Globus pallidus (tissue), 1 donor: Measurements from ENCODE around the gene RFTN1.
"Not testable (repeated sequence)": the region's sequence is repeated elsewhere in the genome, so short reads cannot be mapped to it uniquely, and the experiment has no call there.

Experiments used
- DNase-seq: peaks from one replicate; pipeline ENCODE4 v3.0.0-alpha.2; 2015; ENCODE audit warnings: low spot score

RFTN1 gene

DNA sequence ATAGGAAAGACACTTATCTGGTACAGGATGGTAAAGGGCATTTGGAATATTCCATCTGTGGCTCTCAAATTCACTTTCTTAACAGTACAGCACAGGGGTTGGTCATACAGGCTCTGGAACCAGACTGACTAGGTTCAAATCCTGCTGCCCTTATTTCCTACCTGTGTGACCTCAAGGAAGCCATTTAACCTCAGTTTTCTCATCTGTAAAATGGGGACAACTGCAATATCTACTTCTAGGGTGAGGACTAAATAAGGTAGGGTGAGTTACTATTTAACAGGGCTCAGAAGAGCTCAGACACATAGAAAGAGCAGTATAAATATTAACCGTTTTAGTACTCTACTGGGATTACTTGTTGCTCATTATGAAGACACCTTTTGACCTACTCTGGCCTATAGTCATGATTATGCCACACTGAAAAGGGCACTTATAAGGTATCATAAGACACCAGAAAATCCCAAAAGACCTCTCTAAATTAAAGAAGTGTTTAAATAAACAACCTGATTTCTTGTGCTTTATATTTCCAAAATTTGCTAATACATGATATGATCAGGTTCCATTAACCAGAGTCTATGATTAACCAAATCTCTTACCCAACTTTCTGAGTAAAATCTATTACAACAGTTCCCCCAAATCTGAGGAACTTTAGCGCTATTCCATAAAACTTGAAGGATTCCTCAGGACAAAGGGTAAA, 6.5 kb downstream of the RFTN1 start:
- no peak for DNase-seq

DNA sequence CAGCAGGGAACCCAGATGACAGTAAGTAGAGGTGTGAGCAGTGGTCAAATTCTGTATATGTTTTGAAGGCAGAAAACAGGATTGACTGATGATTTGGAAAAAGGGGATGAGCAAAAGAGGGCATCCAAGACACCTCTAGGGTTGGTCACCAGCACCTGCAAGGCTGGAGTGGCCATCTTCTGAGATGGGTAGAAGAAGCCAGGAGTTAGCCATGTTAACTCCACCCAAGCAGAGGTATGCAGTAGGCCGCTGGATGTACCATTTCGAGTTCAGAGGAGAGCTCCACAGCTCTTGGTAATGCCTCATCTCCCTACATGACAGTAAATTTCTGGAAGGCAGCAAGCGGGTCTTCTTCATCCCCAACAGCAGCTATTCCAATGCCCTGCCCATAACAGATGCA, 7.0 kb downstream of the RFTN1 start:
- no peak for DNase-seq

DNA sequence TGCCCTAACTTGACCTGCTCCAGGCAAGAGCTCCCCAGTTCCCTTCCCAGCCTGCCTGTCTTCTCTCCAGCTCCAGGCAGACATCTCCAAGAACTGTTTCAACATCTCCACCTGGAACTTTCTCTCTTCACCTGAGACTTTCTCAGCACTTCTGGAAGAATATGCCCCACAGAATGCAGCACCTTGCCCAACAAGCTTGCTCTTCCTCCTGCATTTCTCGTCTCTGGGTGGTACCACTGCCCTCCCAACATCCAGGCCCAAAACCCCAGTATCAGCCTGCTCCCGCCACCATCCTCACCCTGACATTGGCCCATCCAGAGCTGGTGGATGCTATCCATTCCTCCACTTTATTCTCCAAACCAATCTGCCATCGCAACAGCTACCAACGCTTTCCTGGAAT, 8.8 kb downstream of the RFTN1 start:
- no peak for DNase-seq

DNA sequence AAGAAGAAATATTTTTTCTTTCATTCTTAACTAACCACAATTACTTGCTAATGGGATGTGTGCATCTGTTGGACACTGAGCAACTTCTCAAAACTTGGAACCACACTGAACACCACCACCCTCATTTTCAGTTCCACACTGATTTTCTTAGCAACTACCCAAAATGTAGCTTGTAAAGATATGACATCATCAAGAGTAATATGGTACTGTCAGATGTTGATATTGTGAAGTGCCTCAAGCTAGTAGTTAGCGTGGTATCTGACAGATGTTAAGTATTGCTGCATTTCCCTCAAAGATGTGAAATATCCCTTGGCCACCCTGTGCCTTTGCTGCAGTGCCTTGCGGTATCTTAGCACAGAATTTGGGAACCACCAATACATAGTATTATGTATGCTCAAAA, 9.3 kb downstream of the RFTN1 start:
- DNase-seq: no peak

DNA sequence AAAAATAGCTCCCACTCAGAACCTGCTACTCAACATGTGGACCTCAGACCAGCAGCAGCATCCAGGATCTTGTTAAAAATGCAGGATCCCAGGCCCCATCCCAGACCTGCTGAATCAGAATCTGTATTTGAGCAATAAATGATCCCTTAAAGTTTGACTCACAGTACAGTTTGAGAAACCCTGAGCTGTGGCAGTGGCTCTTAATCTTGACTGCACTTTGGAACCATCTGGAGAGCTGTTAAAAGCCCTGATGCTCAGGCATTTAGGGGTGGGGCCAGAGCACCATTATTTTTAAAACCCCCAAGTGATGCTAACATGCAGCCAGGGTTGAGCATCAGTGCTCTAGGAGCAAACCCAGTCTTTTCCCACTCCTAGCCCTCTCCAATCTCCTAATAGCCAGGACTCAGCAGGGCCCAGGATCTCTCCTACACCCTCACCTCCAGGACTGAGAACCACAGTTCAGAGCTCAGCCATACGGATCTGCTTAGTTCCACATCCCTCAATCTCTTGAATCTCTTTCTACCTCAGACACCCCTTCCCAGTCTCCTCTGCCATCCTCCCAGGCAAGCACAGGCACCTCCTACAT, 10.2 kb downstream of the RFTN1 start:
- DNase-seq: no peak

DNA sequence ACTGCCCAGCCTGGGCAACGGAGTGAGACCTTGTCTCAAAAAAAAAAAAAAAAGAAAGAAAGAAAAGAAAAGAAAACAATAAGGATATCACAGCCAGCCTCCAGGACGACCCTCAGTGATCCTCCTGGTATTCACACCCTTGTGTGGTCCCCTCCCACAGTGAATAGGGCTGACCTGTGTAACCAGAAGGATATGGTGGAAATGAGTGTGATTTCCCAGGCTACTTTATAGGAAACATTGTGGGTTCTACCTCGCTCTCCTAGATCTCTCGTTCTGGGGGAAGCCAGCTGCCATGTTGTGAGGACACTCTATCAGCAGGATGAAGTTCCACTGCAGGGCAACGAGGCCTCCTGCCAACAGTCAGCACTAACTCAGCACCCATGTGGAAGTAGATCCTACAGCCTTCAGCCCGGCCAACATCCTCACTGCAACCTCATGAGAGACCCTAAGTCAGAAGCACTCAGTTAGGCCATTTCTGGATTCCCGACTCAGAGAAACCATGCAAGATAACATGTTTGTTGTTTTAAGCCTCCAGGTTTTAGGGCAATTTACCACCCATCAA, 11.1 kb downstream of the RFTN1 start:
- DNase-seq: no peak

DNA sequence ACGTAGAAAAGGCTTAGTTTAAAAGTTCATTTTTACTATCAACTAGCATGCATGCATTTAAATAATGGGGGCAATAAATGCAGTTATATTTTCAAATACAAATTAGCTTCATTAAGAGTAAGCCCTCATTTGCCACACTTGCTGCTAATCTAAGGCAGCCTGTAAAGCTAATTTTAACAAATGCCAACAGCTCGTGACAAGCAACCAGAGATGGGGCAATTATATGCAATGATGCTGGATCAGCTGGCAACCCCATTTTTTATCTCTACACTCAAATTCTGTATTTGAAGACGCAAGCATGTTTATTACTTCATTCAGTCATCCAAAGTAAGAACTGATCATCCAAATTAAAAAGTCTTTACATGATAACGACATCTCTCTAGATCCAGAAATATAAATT, 12.1 kb downstream of the RFTN1 start:
- no peak for DNase-seq

DNA sequence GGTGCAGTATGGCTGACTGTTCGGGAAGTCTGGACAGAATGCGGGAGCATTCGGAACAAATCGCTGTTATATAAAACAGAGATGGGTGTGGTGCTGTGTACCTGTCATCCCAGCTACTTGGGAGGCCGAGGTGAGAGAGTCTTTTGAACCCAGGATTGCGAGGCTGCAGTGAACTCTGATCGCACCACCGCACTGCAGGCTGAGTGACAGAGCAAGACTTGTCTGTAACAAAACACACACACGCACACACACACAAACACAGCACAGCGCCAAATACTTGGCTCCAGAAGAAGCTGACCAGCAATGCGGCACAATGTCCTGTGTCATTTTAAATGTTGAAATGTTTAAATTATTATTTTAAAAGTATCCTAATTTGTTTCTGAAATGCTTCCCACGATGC, 12.6 kb downstream of the RFTN1 start:
- no peak for DNase-seq

DNA sequence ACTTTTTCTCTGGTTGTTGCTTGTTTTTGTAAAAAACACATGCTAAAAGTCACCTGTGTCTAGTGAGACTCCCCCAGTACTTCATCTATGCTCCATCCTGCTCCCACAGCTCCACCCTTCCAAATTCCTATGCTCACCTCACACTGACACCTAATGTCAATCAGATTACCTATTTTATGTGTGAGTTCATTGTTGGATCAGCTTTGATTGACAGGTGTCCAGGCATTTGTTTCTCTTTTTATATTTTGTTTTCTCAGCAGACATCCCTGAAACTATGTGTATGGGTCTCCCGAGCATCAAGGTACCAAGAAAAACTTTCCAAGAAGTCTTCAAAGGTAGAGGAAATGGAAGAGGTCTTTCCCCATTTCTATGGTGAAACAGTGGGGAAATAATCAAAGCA, 13.4 kb downstream of the RFTN1 start:
- DNase-seq: no peak

DNA sequence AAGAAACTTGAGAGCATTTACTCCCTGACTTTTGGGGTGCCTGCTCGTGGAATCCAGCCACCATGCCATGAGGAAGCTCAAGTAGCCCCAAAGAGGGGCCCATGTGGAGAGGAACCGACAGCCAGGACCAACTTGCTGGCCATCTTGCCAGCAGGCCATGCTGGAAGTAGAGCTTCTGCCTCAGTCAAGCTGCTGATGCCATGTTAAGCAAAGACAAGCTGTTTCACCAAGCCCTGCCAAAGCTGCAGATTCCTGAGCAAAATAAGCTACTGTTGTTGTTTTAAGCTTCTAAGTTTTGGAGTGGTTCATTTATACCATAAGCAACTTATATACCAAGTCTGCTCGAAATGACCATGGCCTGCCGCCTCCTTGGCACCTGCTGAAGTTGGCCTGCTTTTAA, 14.1 kb downstream of the RFTN1 start:
- DNase-seq: no peak

DNA sequence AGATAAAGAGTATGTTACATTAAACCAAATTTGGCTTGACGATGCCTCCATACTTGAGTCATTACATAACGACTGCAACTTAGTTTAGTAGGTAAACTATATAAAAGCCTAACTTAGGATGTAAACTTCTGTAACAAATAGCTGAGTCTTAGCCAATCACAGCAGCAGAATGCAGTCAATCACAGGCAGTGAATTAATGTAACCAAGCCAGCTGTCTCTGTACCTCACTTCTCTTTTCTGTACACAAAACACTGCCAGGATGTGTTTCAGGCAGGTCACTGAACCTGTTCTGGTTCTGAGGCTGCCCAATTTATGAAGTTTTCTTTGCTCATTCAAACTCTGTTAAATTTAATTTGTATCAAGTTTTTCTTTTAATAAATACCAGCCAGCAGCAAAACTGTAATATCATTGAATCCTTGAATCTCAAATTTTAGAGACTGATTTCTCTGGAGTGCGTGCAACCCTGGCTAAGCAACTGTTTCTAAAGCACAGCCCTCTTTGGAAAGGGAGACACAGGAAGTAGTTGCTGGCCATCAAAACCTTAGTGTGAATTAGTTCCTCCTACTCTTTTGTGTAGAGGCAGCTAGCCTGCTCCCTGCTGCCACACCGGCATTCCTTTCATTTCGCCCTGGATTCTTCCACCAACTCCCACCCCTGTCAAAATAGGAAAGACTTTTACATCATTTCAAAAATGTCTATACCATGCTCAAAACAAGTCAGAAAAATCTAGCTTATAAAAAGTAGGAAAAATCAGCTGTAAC, 15.2 kb downstream of the RFTN1 start:
- no peak for DNase-seq

DNA sequence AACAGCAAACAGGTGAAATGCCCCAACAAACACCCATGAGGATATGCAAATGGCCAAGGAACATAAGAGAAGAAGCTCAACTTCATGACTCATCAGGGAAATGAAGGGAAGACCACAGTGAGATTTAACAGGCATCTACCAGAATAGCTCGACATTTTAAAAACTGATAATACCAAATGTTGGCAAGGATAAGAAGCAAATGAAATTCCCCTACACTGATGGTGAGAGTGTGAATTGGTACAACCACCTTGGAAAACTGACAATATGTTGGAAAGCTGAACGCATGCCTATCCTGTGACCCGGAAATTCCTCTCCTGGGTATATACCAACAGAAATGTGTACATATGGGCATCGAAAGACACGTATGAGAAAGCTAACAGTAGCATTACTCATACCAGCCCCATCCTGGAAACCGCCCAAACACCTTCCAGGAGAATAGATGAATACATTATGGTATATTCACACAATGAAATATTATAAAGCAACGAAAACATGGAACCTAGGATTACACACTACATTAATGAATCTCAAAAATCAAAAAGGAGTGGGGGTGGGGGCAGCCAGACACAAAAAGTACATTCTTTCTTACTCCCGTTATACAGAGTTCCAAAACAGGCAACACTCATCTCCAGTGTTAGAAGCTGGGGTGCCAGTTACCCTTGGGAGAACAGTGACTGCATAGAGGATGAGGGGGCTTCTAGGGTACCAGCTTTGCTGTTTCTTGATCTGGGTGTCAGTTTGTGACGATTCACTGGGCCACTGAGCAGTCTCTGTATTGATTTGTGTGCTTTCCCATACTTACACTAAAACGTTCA, 16.9 kb downstream of the RFTN1 start:
- DNase-seq: no peak

DNA sequence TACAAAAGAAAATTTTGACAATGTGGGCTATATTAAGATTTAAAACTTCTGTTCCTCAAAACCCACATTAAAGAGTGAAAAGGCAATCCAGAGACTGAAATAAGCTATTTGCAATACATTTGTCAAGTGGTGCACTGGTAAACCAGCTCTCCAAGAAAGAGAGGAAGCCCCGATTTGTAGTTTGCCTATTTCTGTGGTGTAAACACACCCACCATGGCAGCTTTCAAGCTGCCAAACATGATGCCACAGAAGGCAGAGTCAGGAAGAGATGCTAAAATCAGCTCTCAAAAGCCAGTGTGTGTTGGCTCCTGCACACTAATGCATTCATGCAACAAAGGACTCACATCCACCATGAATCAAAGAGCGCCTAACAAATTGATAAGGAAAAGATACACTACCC, 17.5 kb downstream of the RFTN1 start:
- DNase-seq: no peak

DNA sequence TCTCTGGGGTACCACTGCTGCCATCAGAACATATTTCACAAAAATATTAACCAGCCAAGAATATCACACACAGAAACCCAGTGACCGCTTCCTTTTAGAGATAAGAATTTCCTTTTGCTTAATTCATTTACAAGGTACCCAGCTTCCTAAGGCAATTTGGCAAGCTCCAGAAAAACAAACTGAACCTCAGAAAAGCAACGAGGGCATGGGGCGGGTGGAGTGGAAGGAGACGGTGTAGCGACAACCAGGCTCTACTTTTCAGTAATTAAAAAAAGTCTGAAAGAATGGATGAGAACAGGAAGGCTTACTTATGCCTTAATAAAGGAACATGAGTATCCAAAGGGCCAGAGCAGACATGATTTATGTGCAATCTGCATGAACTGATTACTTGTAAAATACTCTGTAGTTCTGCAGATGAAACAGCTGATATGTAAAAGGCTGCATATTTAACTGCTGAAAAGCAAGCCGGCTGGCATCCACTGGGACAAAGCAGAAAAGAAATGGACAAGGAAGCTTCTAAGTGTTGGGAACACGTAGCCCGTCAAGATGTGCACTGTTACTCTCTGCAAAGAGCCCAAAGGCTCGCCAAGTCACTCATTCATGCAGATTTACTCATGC, 18.6 kb downstream of the RFTN1 start:
- no peak for DNase-seq

DNA sequence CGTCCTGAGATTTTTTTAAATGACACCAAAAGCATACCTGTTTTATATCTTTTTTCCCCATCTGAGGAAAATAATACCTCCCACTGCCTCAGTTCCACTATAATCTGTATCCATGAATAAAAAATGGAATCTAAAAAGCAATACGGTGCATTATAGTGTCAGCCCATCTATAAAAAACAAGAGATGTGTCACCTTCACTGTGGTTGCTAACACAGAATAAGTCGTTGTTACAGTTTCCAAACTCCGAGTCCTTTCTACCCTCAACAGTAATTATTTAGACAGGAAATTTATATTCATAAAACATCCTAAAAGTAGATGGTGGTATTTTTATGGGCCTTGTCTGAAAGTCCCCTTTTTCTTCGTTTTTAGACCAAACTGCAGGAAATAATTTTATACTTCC, 19.4 kb downstream of the RFTN1 start:
- DNase-seq: no peak

DNA sequence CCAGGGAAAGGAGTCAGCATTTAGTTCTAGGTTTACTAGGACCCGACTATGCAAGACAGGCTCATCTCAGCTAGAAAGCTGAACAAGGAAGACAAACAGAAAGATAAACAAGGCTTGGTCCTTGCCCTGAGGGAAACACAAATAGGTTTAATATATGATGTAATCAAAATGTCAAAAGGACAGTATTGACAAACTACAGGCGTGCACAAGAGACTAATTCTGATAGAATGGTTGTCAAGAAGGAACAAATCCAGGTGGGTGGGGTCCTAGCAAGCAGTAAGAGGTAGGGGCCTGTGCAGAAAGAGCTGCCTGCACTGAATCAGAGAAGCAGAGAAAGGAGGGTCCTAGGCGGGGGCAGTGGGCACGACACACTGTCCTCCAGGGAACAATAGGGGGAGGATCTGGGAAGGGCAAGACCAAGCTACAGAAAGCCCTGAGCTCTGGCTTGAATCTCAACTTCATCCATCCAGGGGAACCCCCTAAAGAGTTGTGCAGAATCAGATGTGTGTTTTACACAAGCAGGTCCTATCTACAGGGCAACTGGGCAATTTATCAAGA, 23.4 kb downstream of the RFTN1 start:
- DNase-seq: no peak

DNA sequence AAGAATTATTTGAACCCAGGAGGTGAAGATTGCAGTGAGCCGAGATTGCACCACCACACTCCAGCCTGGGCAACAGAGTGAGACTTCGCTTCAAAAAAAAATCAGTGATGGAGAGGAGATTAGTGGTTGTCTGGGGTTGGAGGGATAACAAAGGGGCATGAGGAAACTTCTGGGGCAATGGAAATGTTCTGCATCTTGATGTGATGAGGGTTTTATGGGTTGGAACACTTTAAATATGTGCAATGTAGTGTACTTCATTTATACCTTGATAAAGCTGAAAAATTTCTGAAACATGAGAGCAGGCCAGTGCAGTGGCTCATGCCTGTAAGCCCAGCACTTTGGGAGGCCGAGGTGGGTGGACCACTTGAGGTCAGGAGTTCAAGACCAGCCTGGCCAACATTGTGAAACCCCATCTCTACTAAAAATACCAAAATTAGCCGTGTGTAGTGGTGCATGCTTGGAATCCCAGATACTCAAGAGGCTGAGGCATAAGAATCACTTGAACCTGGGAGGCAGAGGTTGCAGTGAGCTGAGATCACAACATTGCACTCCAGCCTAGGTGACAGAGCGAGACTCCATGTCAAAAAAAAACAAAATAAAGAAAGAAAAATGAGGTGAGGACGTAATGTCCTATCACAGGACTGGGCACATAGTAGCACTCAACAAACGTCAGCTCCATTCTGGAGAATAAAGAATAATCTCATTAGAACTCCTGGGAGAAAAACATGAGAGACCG, 24.0 kb downstream of the RFTN1 start:
- not testable (repeated sequence) for DNase-seq

DNA sequence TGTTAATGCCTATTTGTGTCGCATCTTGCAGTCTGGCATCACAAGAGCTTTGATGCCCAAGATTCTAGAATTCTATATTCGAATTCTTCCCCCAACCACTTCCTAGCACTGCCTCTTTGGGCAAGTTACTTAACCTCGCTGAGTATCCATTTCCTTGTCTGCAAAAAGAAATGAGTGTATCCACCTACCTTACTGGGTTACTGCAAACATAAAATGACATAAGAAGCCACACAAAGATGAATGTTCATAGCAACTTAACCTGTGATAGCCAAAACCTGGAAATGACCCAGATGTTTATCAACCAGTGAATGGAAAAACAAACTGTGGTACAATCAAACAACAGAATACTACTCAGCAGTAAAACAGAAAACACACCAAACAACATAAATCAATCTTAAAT, 24.9 kb downstream of the RFTN1 start:
- no peak for DNase-seq

DNA sequence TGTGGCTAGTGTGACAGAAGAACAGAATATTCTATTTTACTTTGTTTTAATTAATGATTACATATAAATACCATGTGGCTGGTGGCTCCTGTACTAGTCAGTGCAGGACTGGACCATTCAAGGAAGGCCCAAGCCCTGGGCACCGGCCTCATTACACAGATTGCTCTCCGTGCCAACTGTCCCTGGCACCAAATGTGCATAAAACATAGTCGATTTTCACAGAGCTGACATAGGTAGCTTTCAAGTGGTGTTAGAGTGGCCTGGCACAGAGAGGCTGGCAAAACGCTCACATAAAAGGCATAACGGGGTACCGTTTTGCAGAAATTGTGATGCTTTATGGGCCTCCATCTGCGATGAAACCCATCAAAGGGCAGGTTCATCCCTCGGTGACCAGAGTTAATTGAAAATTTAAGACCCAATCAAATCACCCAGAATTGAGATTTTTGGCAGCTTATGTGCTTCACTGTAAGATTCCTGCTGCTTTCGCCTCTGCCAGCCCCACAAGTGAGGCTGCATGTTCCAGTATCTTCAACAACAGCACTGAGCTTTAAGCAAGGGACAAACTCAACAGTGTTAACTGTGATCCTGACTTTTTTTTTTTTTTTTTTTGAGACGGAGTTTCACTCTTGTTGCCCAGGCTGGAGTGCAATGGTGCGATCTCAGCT, 25.9 kb downstream of the RFTN1 start:
- no peak for DNase-seq

DNA sequence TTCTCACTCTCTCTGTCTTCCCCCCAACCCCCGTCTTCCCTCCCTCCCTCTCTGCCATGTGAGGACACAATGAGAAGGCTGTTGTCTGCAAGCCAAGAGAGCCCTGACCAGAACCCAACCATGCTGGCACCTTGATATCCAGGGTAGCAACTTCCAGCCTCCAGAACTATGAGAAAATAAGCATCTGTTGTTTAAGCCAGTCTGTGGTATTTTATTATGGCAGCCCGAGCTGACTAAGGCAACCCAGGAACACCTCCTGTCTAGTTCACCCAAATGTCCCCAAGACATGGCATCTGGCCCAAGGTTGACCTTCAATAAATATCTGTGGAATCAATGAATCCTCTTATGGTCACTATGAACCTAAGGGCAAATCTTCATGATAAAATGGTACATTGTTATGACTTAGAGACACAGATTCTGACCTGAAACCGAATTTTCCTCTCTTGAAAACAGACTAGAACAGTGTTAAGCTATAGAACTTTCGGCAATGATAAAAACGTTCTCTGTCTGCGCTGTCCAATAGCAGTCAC, 26.5 kb downstream of the RFTN1 start:
- no peak for DNase-seq
